ENCODE measurements around the gene POMGNT2. TPM values are rescaled to one million over a fixed set of nuclear protein-coding genes. Genes with fewer than 3 reads are reported as not detected.

POMGNT2 gene
- total and polyA plus RNA-seq, 2 of the 8 experiments (the other 6 are each of a cell fraction or from before 2014, with no cell fraction given) = 13.6 to 35.7 TPM

GRCh38 chr3:43053291-43053690 is 52.6 kb downstream of the POMGNT2 start:
- no peak for DNase-seq (ENCODE audit: low read depth in 1 of 2, low spot score in 2 of 2)
- H2BK15ac ChIP-seq (ENCODE audit: low read length) = no peak overlapping the region
- H2BK120ac ChIP-seq (replicated peaks; ENCODE audit: low read depth, low read length) = no peak overlapping the region
- no peak overlapping the region for H2AK5ac ChIP-seq (ENCODE audit: low read depth, low read length)
- H3K18ac ChIP-seq (ENCODE audit: extremely low read depth, low read length) = no peak overlapping the region
- H3K56ac ChIP-seq (replicated peaks; ENCODE audit: insufficient read length, low read depth, low read length) = no peak overlapping the region
- H3K23ac ChIP-seq (ENCODE audit: insufficient read length) = no peak overlapping the region
- no peak for FAIRE-seq
- no peak overlapping the region for H3K27ac ChIP-seq (ENCODE audit: low read depth, low read length)
- no peak overlapping the region for H2BK20ac ChIP-seq (ENCODE audit: low read length)
- WGBS, 2 experiments (ENCODE audit: extremely low coverage in 1 of 2, insufficient coverage in 1 of 2, insufficient read length in 1 of 2, insufficient replicate concordance in 2 of 2, low coverage in 1 of 2, low lambda C conversion rate in 2 of 2, missing lambda C conversion rate in 1 of 2) = 95% methylated on average over 12 of the region's 12 CpGs; no CpG with 5 or more reads in 1 of the 2 experiments
- H3K79me1 ChIP-seq (ENCODE audit: low read depth, low read length) = no peaks in the 10 kb centered on the region
- H3K4ac ChIP-seq (replicated peaks; ENCODE audit: insufficient read length, low read depth, low read length) = no peak overlapping the region
- TF ChIP-seq GABPA (IDR thresholded peaks at IDR 0.05; ENCODE audit: borderline replicate concordance, insufficient read depth, low read length) (no peak), SIN3A (conservative IDR thresholded peaks at IDR 0.05 in 1 of 2, IDR thresholded peaks at IDR 0.05 in 1 of 2; ENCODE audit: low read depth in 1 of 2, low read length in 2 of 2) (no peak), FOSL1 (IDR thresholded peaks at IDR 0.05; ENCODE audit: insufficient read depth, low read depth, low read length) (no peak), CHD1 (IDR thresholded peaks at IDR 0.05; ENCODE audit: low read depth, low read length) (no peak), CEBPB (IDR thresholded peaks at IDR 0.05; ENCODE audit: low read depth, low read length) (no peak)
- TF ChIP-seq, protein P1, sequence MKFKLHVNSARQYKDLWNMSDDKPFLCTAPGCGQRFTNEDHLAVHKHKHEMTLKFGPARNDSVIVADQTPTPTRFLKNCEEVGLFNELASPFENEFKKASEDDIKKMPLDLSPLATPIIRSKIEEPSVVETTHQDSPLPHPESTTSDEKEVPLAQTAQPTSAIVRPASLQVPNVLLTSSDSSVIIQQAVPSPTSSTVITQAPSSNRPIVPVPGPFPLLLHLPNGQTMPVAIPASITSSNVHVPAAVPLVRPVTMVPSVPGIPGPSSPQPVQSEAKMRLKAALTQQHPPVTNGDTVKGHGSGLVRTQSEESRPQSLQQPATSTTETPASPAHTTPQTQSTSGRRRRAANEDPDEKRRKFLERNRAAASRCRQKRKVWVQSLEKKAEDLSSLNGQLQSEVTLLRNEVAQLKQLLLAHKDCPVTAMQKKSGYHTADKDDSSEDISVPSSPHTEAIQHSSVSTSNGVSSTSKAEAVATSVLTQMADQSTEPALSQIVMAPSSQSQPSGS (IDR thresholded peaks at IDR 0.05; ENCODE audit: low read length) = no peak
- TF ChIP-seq, protein P2, sequence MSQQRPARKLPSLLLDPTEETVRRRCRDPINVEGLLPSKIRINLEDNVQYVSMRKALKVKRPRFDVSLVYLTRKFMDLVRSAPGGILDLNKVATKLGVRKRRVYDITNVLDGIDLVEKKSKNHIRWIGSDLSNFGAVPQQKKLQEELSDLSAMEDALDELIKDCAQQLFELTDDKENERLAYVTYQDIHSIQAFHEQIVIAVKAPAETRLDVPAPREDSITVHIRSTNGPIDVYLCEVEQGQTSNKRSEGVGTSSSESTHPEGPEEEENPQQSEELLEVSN (IDR thresholded peaks at IDR 0.05) = no peak
- H3K79me2 ChIP-seq (ENCODE audit: control insufficient read depth in 1 of 2, insufficient read depth in 2 of 2, low read length in 2 of 2) = no peaks in the 10 kb centered on the region
- H3K27me3 ChIP-seq (replicated peaks in 1 of 4; ENCODE audit: control insufficient read depth in 3 of 4, extremely low read depth in 1 of 4, insufficient read depth in 3 of 4, low read length in 3 of 4) = no peaks in the 10 kb centered on the region; a peak in 1 of 7 replicates
- H3K14ac ChIP-seq (ENCODE audit: insufficient read length) = no peak overlapping the region
- no peak overlapping the region for H3K4me3 ChIP-seq (ENCODE audit: extremely low read depth in 1 of 4, insufficient read depth in 2 of 4, low read depth in 3 of 4, low read length in 4 of 4)
- H4K20me1 ChIP-seq (replicated peaks in 1 of 2; ENCODE audit: control insufficient read depth in 1 of 2, insufficient read depth in 2 of 2, low read length in 2 of 2) = no peaks in the 10 kb centered on the region
- no peak overlapping the region for H4K5ac ChIP-seq (ENCODE audit: insufficient read length, low read depth, low read length)
- no peak overlapping the region for H2BK12ac ChIP-seq (ENCODE audit: low read depth, low read length)
- no peak overlapping the region for H2BK5ac ChIP-seq (ENCODE audit: low read depth, low read length)
- ChIA-PET POLR2A (ENCODE audit: partially characterized antibody) (no interaction called here), CTCF (ENCODE audit: partially characterized antibody) (interaction anchor here (1.1 to 3.4 kb wide), 2 partner anchors 35 to 92 kb away, joined by 3 to 19 read pairs; no protein-coding TSS in a partner anchor)
- H4K91ac ChIP-seq (replicated peaks; ENCODE audit: insufficient read length, low read length) = no peak overlapping the region
- peaks cover 0 to 8% of the 10 kb centered on the region in 2 experiments; a peak in 2 of 4 replicates for H3K9me3 ChIP-seq (ENCODE audit: insufficient read depth in 2 of 2, low read depth in 1 of 2, low read length in 1 of 2)
- no peaks in the 10 kb centered on the region; a peak in 2 of 7 replicates for H3K4me1 ChIP-seq (replicated peaks in 1 of 4; ENCODE audit: control insufficient read depth in 3 of 4, insufficient read depth in 4 of 4, low read length in 3 of 4)
- no peaks in the 10 kb centered on the region; a peak in 1 of 8 replicates for H3K36me3 ChIP-seq (ENCODE audit: control insufficient read depth in 2 of 4, insufficient read depth in 4 of 4, low read length in 3 of 4)
- H4K8ac ChIP-seq (ENCODE audit: extremely low read depth, insufficient read depth, low read length) = no peak overlapping the region
- H2AFZ ChIP-seq (ENCODE audit: low read length) = no peak overlapping the region
- H3K4me2 ChIP-seq (ENCODE audit: insufficient read depth in 1 of 2, low read depth in 2 of 2, low read length in 2 of 2) = no peak overlapping the region
- no peak overlapping the region for H3K9ac ChIP-seq (replicated peaks in 1 of 4; ENCODE audit: extremely low read depth in 1 of 4, low read depth in 3 of 4, low read length in 3 of 4)
- H3K23me2 ChIP-seq (ENCODE audit: low read depth, low read length) = no peaks in the 10 kb centered on the region
